PFSK-1 (cell line): Measurements from ENCODE around the gene ENOX2.

Experiments
- FOXP2 ChIP-seq: optimal IDR thresholded peaks from 2 replicates; pipeline ENCODE3; 2011; ENCODE audit warnings: borderline replicate concordance, control low read depth, inconsistent platforms; ENCODE audit not compliant: insufficient read depth; ENCODE audit errors: extremely low read length, extremely low read depth
- POLR2AphosphoS5 ChIP-seq: IDR thresholded peaks from 2 replicates; pipeline ENCODE4 v1.6.1; 2012; ENCODE audit warnings: low read depth, mild to moderate bottlenecking, control low read depth, low read length, moderate library complexity
- REST ChIP-seq, 2 experiments: IDR thresholded peaks; 2 replicates each; pipeline versions ENCODE4 v1.6.1 to v1.8.0; 2011 to 2012; ENCODE audit warnings: low read depth in 2 of 2, low read length in 2 of 2, control low read depth in 1 of 2, inconsistent platforms in 1 of 2, mild to moderate bottlenecking in 1 of 2, moderate library complexity in 1 of 2; ENCODE audit not compliant: insufficient read depth in 1 of 2
- SIN3A ChIP-seq: IDR thresholded peaks from 2 replicates; pipeline ENCODE4 v1.6.1; 2012; ENCODE audit warnings: mild to moderate bottlenecking, low read length, moderate library complexity, borderline replicate concordance; ENCODE audit not compliant: insufficient read depth
- TAF1 ChIP-seq: IDR thresholded peaks from 2 replicates; pipeline ENCODE4 v1.6.1; 2012; ENCODE audit warnings: low read length, control low read depth, borderline replicate concordance; ENCODE audit not compliant: insufficient read depth

Gene ENOX2

DNA sequence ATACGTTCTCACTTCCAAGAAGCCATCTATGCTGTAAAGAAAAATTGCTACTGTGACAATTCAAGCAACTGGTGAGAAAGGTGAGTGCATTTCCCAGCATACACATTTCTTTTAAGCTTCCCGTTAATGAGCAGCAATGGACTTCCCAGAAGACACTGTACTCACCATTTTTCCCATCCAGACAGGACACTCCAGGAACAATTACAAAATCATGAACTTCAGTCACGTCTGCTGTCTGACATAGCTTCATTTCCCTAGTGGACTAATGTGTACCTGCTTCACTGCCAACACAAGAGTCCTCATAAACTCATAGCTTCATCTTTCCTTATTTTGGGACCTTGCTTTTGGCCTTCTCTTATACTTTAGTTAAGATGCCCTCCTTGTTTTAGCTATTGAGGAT, 156.9 kb downstream of the ENOX2 start:
- TF ChIP-seq REST (IDR thresholded peaks at IDR 0.05; ENCODE audit: insufficient read depth in 1 of 2, low read depth in 2 of 2, low read length in 2 of 2) (no peak), FOXP2 (no peak), SIN3A (no peak), TAF1 (no peak), POLR2AphosphoS5 (no peak)

GRCh38 chrX:130741584-130741983, 161.4 kb downstream of the ENOX2 start:
- TF ChIP-seq POLR2AphosphoS5 (no peak), REST (IDR thresholded peaks at IDR 0.05; ENCODE audit: insufficient read depth in 1 of 2, low read depth in 2 of 2, low read length in 2 of 2) (no peak), TAF1 (no peak), FOXP2 (no peak), SIN3A (no peak)

- no peak for TF ChIP-seq SIN3A
These were observed 161.9 kb downstream of the ENOX2 start for GRCh38 chrX:130741151-130741550.

DNA sequence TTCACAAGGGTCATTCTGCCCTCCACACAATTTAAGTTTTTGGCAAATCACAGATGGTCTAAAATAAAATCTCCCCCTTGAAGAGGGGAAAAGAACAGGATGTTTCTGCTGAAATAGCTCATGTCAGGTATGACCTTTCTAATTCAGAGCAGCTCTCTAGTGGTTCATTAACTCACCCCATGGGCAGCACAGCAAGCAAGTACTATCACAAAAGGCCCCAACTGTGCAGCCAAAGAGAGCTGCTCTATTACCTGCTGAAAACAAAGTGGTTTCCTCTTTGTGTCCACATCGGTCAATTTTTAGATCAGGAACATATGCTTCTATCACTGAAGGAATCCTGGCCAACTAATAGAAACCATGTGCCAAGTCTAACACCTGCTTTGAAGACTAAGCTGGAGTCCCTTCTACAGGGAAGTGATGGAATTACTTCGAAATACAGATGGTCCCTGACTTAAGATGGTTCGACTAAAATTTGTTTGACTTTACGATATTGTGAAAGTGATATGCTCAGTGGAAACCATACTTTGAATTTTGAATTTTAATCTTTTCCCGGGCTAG, 164.3 kb downstream of the ENOX2 start:
- TF ChIP-seq REST (IDR thresholded peaks at IDR 0.05; ENCODE audit: insufficient read depth in 1 of 2, low read depth in 2 of 2, low read length in 2 of 2): no peak
- no peak for TF ChIP-seq POLR2AphosphoS5
- no peak for TF ChIP-seq TAF1
- no peak for TF ChIP-seq FOXP2
- no peak for TF ChIP-seq SIN3A

DNA sequence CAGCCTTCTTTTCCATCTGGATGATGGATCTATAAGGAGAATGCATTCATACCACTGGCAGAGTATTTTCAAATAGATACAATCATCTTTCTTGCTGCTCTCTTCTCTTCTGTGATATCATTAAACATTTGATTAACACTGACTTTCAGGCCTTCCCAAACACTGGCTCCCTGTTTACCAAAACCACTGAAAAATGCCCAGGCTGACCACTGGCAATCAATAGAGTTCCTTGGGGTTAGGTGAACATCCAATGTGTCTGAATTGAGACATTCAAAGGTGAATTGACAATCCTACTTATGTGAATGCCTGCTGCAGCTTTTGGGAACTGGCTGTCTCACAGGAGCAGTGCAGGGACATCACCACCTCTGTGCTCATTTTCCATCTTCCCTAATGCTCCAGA, 168.3 kb downstream of the ENOX2 start:
- no peak for TF ChIP-seq SIN3A
- no peak for TF ChIP-seq POLR2AphosphoS5
- no peak for TF ChIP-seq TAF1
- no peak for TF ChIP-seq REST (IDR thresholded peaks at IDR 0.05; ENCODE audit: insufficient read depth in 1 of 2, low read depth in 2 of 2, low read length in 2 of 2)
- no peak for TF ChIP-seq FOXP2
